ENCODE measurements around the gene SSTR3.
"Not testable (repeated sequence)": the region's sequence is repeated elsewhere in the genome, so short reads cannot be mapped to it uniquely, and the experiment has no call there.

GRCh38 chr22:37201443-37201820 lies 10.8 kb downstream of the SSTR3 start:
- not testable (repeated sequence) for TF ChIP-seq CTCF, POLR2A (IDR thresholded peaks at IDR 0.05)

Data from testis (tissue), 2 donors.